Measurements from ENCODE around the gene S100G.

- no peak for TF ChIP-seq CTCF (conservative IDR thresholded peaks at IDR 0.05; ENCODE audit: low read depth, low read length)
- TF ChIP-seq RCOR1 (IDR thresholded peaks at IDR 0.05; ENCODE audit: insufficient replicate concordance, low read length): no peak
- TF ChIP-seq POLR2A (IDR thresholded peaks at IDR 0.05; ENCODE audit: low read depth, low read length): no peak
- TF ChIP-seq RAD21 (IDR thresholded peaks at IDR 0.05; ENCODE audit: low read length): no peak
- TF ChIP-seq USF2 (IDR thresholded peaks at IDR 0.05; ENCODE audit: low read depth, low read length): no peak
- TF ChIP-seq CHD1 (IDR thresholded peaks at IDR 0.05; ENCODE audit: low read depth, low read length): no peak
These were observed 11.4 kb upstream of the S100G start for GRCh38 chrX:16638533-16638932.
